Upper lobe of left lung (tissue), 4 donors: ENCODE measurements around the gene NME9.

ENCODE experiments used
- CTCF ChIP-seq, 6 experiments: fragments of 450-650 bp in 4 of 6; fragments of 200-600 bp in 2 of 6; sonication (generic) in 2 of 6; IDR thresholded peaks; one replicate each; pipeline ENCODE4 v1.5.1; 2016 to 2019; ENCODE audit warnings: antibody characterized with exemption in 6 of 6
- POLR2A ChIP-seq, 4 donors: fragments of 450-650 bp; IDR thresholded peaks; one replicate each; pipeline ENCODE4 v1.5.1; 2016 to 2017; ENCODE audit warnings: antibody characterized with exemption in 4 of 4, mild to moderate bottlenecking in 2 of 4
- POLR2AphosphoS5 ChIP-seq, 2 donors: sonication (generic); formaldehyde crosslinking; IDR thresholded peaks; one replicate each; pipeline ENCODE4 v1.5.1; 2017; ENCODE audit warnings: antibody characterized with exemption in 2 of 2

- TF ChIP-seq CTCF (IDR thresholded peaks at IDR 0.05) (no peak), POLR2AphosphoS5 (IDR thresholded peaks at IDR 0.05) (no peak), POLR2A (IDR thresholded peaks at IDR 0.05) (no peak)
Measured at GRCh38 chr3:138271189-138271794, 58.4 kb downstream of the NME9 start.
